Activated CD4-positive, alpha-beta T cell treated with anti-CD3 and anti-CD28 coated beads, Interleukin-2, Interleukin-4, amounts not matched to agents 100 ng/mL and 50 ng/mL, durations not matched to agents 16 hours and 8 hours (primary cell): Measurements from ENCODE around the gene RAC3.
"Not testable (repeated sequence)": the region's sequence is repeated elsewhere in the genome, so short reads cannot be mapped to it uniquely, and the experiment has no call there.

Experiments
- DNase-seq: peaks from one replicate; pipeline ENCODE4 v3.0.0-alpha.2; 2020; ENCODE audit warnings: low spot score

RAC3 gene

GRCh38 chr17:82023447-82024241 is 7.8 kb upstream of the RAC3 start:
- DNase-seq: no peak

DNA sequence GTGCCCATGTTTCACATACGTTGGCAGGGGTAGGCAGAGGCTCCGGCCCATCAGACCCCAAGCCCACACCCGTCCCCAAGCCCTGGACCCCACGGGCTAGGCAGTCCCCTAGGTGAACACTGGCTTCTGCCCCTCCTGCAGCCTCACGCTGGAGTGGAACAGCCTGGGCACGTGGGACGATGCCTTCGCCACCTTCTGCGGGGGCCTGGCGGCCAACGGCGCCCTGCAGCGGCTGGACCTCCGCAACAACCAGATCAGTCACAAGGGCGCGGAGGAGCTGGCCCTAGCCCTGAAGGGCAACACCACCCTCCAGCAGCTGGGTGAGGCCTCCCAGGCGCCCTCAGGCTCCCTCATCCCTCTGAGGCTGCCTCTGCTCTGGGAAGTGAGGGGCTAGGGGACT is 6.6 kb upstream of the RAC3 start:
- DNase-seq: no peak

GRCh38 chr17:82025401-82026107 is 5.9 kb upstream of the RAC3 start:
- DNase-seq: no peak

DNA sequence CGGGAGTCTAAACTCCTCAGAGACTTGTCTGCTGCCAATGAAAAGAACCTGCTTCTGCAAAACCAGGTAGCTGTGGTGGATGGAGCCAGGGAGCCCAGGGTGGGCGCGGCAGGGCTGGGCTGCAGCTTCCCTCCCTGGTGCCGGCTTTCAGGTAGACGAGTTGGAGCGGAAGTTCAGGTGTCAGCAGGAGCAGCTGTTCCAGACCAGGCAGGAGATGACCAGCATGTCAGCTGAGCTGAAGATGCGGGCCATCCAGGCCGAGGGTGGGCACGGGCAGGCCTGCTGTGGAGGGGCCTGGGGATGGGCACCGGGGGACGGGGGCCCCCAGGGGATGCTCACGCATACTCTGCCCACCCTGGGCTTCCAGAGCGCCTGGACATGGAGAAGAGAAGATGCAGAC is 3.2 kb upstream of the RAC3 start:
- no peak for DNase-seq

- DNase-seq: no peak
Observed at GRCh38 chr17:82028966-82029365, 2.5 kb upstream of the RAC3 start.

DNA sequence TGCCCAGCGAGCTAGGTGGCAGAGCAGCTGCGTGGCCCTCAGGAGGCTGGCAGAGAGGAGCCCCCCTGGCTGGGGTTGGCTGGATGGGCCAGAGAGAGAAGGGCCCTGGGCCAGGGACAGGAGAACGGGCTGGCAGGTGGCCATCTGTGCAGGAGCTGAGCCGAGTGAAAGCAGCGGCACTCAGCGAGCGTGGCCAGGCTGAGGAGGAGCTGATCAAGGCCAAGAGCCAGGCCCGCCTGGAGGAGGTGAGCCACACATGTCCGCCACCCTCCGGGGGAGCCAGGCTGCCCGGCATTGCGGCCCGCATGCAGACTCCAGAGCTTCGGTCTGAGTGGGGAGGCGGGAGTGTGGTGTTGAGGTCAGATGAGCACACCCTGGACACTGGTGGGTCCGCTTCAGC is 2.1 kb upstream of the RAC3 start:
- no peak for DNase-seq

- DNase-seq: no peak
Observed at GRCh38 chr17:82029990-82030469, 1.4 kb upstream of the RAC3 start.

- peak; percentile 87 for DNase-seq
Observed at GRCh38 chr17:82030470-82031302, 792 bp upstream of the RAC3 start.

- DNase-seq: peak; percentile 41
Observed at GRCh38 chr17:82031885-82032627, 578 bp downstream of the RAC3 start.

- DNase-seq: no peak
Observed at GRCh38 chr17:82033359-82034085, 2.0 kb downstream of the RAC3 start.

DNA sequence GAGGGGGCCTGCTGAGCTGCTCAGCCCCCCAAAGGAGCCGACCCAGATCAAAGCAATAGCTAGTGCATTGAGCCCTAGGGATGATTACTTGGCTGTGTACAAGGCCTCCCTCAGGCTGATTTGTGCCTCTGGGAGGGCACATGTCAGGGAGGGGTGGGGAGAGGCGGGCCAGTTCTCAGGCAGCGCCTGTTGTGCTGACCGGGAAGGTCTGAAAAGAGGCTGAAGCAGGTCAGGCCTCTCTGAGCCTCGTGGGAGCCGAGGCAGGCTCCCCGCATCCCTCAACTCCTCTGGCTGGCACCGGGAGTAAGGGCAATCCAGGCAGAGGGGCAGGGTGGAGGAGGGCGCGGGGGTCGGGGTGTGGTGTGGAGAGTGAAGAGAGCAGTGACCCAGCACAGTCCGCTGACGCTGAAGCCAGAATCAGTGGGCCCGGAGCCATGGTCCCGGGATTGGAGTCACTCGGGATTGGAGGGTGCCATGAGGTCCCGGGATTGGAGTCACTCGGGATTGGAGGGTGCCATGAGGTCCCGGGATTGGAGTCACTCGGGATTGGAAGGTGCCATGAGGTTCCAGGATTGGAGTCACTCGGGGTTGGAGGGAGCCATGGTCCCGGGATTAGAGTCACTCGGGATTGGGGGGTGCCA is 3.0 kb downstream of the RAC3 start:
- DNase-seq: no peak

DNA sequence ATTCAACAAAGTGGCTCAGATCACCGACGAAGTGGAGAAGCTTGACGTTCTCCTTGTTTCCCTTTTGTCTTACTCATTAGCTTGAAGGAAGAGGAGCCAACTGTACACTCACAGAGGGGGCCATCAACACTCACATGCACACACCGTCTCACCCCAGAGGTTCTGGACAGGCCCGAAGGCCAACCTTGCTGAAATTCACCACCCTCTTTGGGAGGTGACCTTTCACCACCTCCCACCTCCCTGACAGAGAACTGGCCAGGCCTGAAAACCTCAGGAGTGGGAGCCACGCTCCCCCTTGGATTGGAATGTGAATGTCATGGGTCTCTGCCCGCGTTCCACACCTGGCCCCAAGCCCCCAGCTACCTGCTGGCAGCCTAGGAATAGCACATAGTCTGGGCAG is 4.0 kb downstream of the RAC3 start:
- DNase-seq: no peak

GRCh38 chr17:82035956-82036633 is 4.6 kb downstream of the RAC3 start:
- no peak for DNase-seq

DNA sequence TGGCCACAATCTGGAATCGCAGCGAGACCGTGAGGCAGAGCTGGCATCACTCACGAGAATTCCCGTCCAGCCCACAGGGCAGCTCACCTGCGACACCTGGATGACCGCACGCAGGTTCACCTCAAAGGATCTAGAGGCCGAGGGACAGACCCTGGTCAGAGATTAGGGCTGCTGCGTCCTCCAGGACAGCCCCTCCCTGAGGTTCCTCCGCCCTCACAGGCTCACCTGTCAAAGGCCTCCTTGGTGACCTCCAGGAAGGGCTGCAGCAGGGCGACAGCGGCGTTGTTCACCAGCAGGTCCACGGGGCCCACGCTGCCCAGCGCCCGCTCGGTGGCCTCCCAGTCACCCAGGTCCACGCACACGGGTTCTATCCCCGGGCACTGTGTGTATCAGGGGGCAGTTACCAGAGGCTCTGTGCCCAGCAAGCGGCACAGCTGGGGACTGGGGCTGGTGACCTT is 5.2 kb downstream of the RAC3 start:
- no peak for DNase-seq

- peak; percentile 97 for DNase-seq
Observed at GRCh38 chr17:82037092-82037888, 5.8 kb downstream of the RAC3 start, which contains the start of gene DCXR. DCXR (minus strand) TSS chr17:82037697; CDS start chr17:82037682, 15 bp downstream.

- DNase-seq: no peak
Observed at GRCh38 chr17:82037889-82038195, 6.4 kb downstream of the RAC3 start.

- DNase-seq: not testable (repeated sequence)
Observed at GRCh38 chr17:82038796-82039409, 7.4 kb downstream of the RAC3 start.

DNA sequence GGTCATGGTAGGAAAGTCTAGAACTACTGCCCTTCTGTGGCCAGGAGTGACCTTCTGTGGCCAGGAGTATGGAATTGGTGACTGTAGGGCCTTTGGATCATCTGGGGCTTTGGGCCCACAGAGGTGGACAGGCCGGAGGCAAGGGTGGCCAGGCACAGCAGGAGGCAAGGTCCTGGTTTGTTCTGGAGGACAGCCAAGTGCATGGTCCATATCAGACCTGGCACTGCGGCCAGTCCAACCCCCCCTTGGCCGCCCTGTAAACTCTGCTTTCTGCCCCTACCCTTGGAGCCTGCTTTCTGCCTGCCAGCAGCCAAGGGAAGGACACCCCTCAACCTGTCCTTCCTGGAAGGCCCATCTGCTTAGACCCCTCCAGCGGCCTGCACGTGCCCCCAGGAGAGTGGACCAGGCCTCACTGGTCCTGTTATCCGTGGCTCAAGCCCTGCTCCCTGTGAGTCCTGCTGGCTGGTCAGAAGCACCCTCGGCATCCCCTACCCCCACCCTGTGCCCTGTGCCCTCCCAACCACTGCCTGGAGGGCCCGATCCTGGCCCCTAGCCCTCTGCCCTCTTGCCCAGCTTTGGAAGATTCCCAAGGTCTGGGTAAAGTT is 8.3 kb downstream of the RAC3 start:
- DNase-seq: no peak
